ENCODE data around the gene KDM4B. TPM values are rescaled to one million over a fixed set of nuclear protein-coding genes. Genes with fewer than 3 reads are reported as not detected.

The KDM4B gene
- total RNA-seq, 4 donors from 2014 or later = 16.3 to 38.3 (median 22.4) TPM

GRCh38 chr19:5099701-5100221, 130.8 kb downstream of the KDM4B start:
- DNase-seq (ENCODE audit: low spot score) (no peak), ATAC-seq (ENCODE audit: low FRiP score) (no peak)
- TF ChIP-seq CTCF (IDR thresholded peaks at IDR 0.05) = no peak

GRCh38 chr19:5101871-5102270, 133.0 kb downstream of the KDM4B start:
- ATAC-seq (ENCODE audit: low FRiP score) (no peak), DNase-seq (ENCODE audit: low spot score) (no peak)
- TF ChIP-seq CTCF (IDR thresholded peaks at IDR 0.05) = no peak

- ATAC-seq (ENCODE audit: low FRiP score) (peak; percentile 7), DNase-seq (ENCODE audit: low spot score) (no peak)
- TF ChIP-seq CTCF (IDR thresholded peaks at IDR 0.05) = no peak
Observed at GRCh38 chr19:5102520-5102919, 133.6 kb downstream of the KDM4B start.

- ATAC-seq (ENCODE audit: low FRiP score) (peak; percentile 71), DNase-seq (ENCODE audit: low spot score) (no peak)
- TF ChIP-seq CTCF (IDR thresholded peaks at IDR 0.05) = no peak
Observed at GRCh38 chr19:5103061-5103701, 134.3 kb downstream of the KDM4B start.

- DNase-seq (ENCODE audit: low spot score) (no peak), ATAC-seq (ENCODE audit: low FRiP score) (no peak)
- TF ChIP-seq CTCF (IDR thresholded peaks at IDR 0.05) = no peak
Observed at GRCh38 chr19:5103812-5104410, 135.0 kb downstream of the KDM4B start.

- ATAC-seq (ENCODE audit: low FRiP score) = no peak
- TF ChIP-seq CTCF (IDR thresholded peaks at IDR 0.05) = no peak
- DNase-seq (ENCODE audit: low spot score) = no peak
Observed at GRCh38 chr19:5104871-5105351, 136.0 kb downstream of the KDM4B start.

Measured in omental fat pad (tissue), 4 donors.